Chondrocyte (in vitro differentiated cells): Measurements from ENCODE around the gene PSMA4. TPM values are rescaled to one million over a fixed set of nuclear protein-coding genes. Genes with fewer than 3 reads are reported as not detected.

Experiments
- DNase-seq: peaks from one replicate; pipeline ENCODE4 v3.0.0; 2021; ENCODE audit warnings: mixed read lengths, low spot score
- H3K27ac Mint-ChIP-seq: one replicate; pipeline ENCODE4 v1.8.0; 2021; ENCODE audit warnings: mild to moderate bottlenecking, moderate library complexity, mixed read lengths; ENCODE audit not compliant: unreplicated experiment
- H3K27me3 Mint-ChIP-seq: 2 replicates; pipeline ENCODE4 v1.8.0; 2021; ENCODE audit warnings: low read depth, mixed read lengths
- H3K36me3 Mint-ChIP-seq: 2 replicates; pipeline ENCODE4 v1.8.0; 2021; ENCODE audit warnings: low read depth, mixed read lengths
- H3K4me1 Mint-ChIP-seq: 2 replicates; pipeline ENCODE4 v1.8.0; 2021; ENCODE audit warnings: low read depth, mild to moderate bottlenecking, mixed read lengths
- H3K4me3 Mint-ChIP-seq: one replicate; pipeline ENCODE4 v1.8.0; 2021; ENCODE audit warnings: mild to moderate bottlenecking, moderate library complexity, mixed read lengths; ENCODE audit not compliant: unreplicated experiment
- H3K9me3 Mint-ChIP-seq: 2 replicates; pipeline ENCODE4 v1.8.0; 2021; ENCODE audit warnings: low read depth, mixed read lengths
- total RNA-seq: library from RNA; stranded (reverse); gene quantifications from 3 replicates; pipeline ENCODE4 v1.2.1, GENCODE V29; 2021
- TF ChIP-seq, protein P1 (sequence below): fragments of 200-600 bp; sonication (generic); IDR thresholded peaks from 2 replicates; pipeline ENCODE4 v1.5.0; 2021; ENCODE audit warnings: antibody characterized with exemption, mild to moderate bottlenecking, moderate library complexity

Gene PSMA4
- total RNA-seq, 1 donor from 2014 or later: 155 TPM

- Mint-ChIP-seq H3K27ac (no peak overlapping the region), H3K4me1 (no peaks in the 10 kb centered on the region), H3K36me3 (no peaks in the 10 kb centered on the region), H3K27me3 (no peaks in the 10 kb centered on the region), H3K9me3 (no peaks in the 10 kb centered on the region), H3K4me3 (no peak overlapping the region)
- TF ChIP-seq, protein P1, sequence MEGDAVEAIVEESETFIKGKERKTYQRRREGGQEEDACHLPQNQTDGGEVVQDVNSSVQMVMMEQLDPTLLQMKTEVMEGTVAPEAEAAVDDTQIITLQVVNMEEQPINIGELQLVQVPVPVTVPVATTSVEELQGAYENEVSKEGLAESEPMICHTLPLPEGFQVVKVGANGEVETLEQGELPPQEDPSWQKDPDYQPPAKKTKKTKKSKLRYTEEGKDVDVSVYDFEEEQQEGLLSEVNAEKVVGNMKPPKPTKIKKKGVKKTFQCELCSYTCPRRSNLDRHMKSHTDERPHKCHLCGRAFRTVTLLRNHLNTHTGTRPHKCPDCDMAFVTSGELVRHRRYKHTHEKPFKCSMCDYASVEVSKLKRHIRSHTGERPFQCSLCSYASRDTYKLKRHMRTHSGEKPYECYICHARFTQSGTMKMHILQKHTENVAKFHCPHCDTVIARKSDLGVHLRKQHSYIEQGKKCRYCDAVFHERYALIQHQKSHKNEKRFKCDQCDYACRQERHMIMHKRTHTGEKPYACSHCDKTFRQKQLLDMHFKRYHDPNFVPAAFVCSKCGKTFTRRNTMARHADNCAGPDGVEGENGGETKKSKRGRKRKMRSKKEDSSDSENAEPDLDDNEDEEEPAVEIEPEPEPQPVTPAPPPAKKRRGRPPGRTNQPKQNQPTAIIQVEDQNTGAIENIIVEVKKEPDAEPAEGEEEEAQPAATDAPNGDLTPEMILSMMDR: no peak
- DNase-seq: no peak
These were observed 33.2 kb downstream of the PSMA4 start for GRCh38 chr15:78573416-78573815.

- H3K9me3 Mint-ChIP-seq: no peaks in the 10 kb centered on the region
- TF ChIP-seq, protein P1: no peak
- DNase-seq: no peak
- H3K36me3 Mint-ChIP-seq: no peaks in the 10 kb centered on the region
- H3K4me3 Mint-ChIP-seq: no peak overlapping the region
- H3K4me1 Mint-ChIP-seq: no peaks in the 10 kb centered on the region
- H3K27me3 Mint-ChIP-seq: no peaks in the 10 kb centered on the region
- H3K27ac Mint-ChIP-seq: no peak overlapping the region
These were observed 34.7 kb downstream of the PSMA4 start for GRCh38 chr15:78574944-78575343.

DNA sequence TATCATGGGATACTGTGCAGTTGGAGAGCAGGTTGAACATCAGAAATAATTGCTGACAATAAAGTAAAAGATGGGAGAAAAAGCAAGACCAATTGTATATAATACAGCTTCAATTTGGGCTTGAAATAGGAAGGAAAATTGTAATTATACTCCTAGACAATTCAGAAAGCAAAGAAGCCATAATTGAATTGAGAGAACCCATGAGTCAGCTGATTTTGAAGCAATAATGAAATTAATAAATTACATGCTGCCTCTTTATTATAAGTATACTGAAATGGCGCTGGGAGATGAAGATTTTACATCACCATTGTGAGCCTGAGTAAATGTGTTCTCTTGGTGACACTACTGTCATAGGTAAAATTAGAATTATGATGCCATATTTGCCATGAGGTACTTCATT, 57.3 kb downstream of the PSMA4 start:
- no peak overlapping the region for H3K27ac Mint-ChIP-seq
- no peak for DNase-seq
- TF ChIP-seq, protein P1: no peak

DNA sequence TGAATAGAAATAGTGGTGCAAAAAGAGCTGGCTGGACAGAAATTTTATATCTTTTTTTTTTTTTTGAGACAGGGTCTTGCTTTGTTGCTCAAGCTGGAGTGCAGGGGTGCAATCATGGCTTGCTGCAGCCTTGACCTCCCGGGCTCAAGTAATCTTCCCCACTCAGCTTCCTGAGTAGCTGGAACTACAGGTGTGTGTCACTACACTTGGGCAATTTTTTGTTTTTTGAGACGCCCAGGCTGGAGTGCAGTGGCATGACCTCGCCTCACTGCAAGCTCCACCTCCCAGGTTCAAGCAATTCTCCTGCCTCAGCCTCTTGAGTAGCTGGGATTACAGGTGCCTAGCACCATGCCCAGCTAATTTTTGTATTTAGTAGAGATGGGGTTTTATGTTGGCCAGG, 58.1 kb downstream of the PSMA4 start:
- Mint-ChIP-seq H3K27me3 (peaks cover 2% of the 10 kb centered on the region), H3K36me3 (no peaks in the 10 kb centered on the region), H3K9me3 (no peaks in the 10 kb centered on the region), H3K4me1 (no peaks in the 10 kb centered on the region), H3K27ac (no peak overlapping the region), H3K4me3 (no peak overlapping the region)
- no peak for DNase-seq
- TF ChIP-seq, protein P1: no peak

More for the DNA sequence above, 57.3 kb downstream of the PSMA4 start:
- Mint-ChIP-seq H3K4me1 (no peaks in the 10 kb centered on the region), H3K9me3 (no peaks in the 10 kb centered on the region), H3K27me3 (no peaks in the 10 kb centered on the region), H3K4me3 (no peak overlapping the region), H3K36me3 (no peaks in the 10 kb centered on the region)

GRCh38 chr15:78599189-78599588, 58.9 kb downstream of the PSMA4 start:
- no peak overlapping the region for H3K4me3 Mint-ChIP-seq
- no peaks in the 10 kb centered on the region for H3K9me3 Mint-ChIP-seq
- H3K27ac Mint-ChIP-seq: no peak overlapping the region
- H3K36me3 Mint-ChIP-seq: no peaks in the 10 kb centered on the region
- TF ChIP-seq, protein P1: no peak
- H3K4me1 Mint-ChIP-seq: no peaks in the 10 kb centered on the region
- no peak for DNase-seq
- peaks cover 7% of the 10 kb centered on the region for H3K27me3 Mint-ChIP-seq

Other genes with a start within 250 kb of the PSMA4 start
- 35.1 to 52.8 TPM (median 39.9 TPM) in 3 replicates for gene SKIC8, start 240.8 kb upstream of the PSMA4 start, total RNA-seq
- gene CRABP1, start 200.1 kb upstream of the PSMA4 start, total RNA-seq: not detected in 3 replicates
- 54.0 to 56.1 TPM (median 54.3 TPM) in 3 replicates for gene IREB2, start 102.2 kb upstream of the PSMA4 start, total RNA-seq
- gene HYKK, start 32.9 kb upstream of the PSMA4 start, total RNA-seq: 2.7 to 5.9 TPM (median 3.6 TPM) in 3 replicates
- 1.6 to 1.8 TPM (median 1.6 TPM) in 3 replicates for gene CHRNA5, start 25.1 kb downstream of the PSMA4 start, total RNA-seq
- gene CHRNA3, start 80.6 kb downstream of the PSMA4 start, total RNA-seq: 0.29 TPM in 1 of 3 replicates, not detected in the others
- gene CHRNB4, start 100.8 kb downstream of the PSMA4 start, total RNA-seq: 0.10 to 0.13 TPM in 2 of 3 replicates, not detected in the other